Fibroblast of skin of right quadriceps (primary cell): ENCODE measurements around the gene HAO1.
"Not testable (repeated sequence)": the region's sequence is repeated elsewhere in the genome, so short reads cannot be mapped to it uniquely, and the experiment has no call there.

Source experiments
- DNase-seq: peaks from one replicate; pipeline ENCODE4 v3.0.0-alpha.2; 2013

HAO1 gene

DNA sequence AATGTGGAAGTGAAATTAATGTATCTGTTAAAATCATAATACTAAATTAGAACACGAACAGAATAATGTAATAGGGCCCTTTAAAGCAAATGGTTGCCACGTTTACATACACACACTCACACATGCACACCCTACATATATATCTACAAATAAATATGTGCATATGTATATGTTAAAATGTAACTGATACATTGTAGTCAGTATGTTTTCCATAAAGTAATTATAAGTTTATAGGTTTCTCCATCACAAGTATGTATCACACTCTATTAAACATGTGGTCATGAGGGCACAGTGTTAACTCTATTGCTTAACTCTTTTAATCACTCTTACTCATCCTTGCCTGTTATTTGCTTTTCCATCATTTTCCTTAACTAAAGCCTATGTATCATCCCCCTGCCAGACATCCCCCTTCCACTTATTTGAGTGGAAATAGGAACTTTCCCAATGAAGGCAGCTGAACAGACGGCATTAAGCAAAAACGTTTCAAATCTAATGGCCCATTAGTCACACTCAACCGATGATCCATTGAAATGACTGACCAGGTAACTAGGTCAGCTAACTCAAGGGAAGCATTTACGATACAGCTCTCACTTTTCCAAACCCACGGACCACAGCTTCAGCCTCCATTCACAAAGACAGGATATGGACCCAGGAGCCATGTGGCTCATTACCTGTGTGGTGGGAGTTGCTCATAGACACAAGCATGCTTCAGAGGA is 89.3 kb downstream of the HAO1 start:
- peak; percentile 69 for DNase-seq

DNA sequence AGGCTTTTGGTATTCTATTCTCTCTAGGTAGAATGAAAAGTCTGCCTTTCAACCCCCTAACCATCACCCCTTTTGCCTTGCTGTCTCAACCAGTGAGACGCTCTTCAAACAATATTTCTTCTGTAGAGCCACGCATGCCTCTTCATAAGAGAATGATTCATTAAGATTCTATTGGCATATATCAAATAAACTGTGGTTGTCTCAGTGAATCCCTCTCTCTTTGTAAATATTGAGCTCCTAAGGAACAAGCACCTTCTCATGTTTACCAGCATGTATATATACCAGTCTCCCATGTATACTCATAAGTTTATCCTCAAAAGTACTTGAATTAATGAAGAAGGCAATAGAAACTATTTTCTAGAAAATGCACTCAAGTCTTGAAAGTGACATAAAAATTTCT is 90.6 kb downstream of the HAO1 start:
- no peak for DNase-seq

DNA sequence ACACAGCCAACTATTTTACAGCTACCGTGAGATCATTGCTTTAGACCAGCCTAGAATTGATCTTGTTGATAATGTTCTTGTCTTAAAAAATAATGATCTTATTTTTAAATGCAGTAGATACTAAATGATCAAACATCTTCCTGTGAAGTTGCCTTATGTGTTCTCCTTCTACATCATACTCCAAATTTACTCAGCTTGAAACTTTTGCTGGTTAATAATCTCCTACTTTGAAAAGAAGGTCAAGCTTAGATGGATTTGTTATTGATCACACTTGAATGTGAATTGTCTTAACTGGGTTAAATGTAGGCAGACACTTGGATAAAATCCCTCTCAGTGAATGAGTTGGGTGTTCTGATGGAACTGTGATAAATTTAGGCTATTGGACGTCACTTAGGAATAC is 91.9 kb downstream of the HAO1 start:
- DNase-seq, result no peak

DNA sequence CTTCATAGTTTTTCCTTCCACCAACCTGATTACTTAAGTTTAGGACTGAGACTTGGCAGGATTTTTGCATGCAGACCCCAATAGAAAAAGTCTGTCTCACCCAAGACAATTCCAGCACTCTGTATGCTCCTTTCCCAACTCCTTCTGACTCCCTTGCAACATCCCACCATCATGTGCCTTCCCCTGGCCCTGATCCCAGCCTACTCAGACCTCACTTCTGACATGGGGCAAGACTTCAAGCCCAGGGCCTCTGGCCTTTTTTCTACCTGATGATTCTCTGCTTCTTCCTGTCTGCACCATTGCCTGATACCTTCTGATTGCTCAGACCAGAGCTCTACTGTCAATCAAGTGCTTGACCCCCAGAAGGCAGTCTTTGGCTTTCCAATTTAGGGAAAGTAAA is 96.6 kb downstream of the HAO1 start:
- peak; percentile 12 for DNase-seq

DNA sequence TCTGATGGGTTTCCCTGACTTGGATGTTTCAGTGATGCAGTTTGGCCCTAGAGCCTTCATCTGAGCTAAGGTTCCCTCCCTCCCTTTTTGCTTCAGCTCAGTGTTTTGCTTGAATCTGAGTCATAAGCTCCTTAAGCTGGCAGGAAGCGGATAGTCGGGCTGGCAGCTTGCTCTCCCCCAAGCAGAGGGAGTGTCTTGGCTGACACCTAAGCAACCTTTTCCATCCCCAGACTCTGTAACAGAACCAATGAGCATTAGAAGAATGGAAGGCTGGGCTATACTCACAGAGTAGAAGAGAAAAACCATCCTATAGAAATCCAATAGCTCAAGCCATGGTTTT is 98.3 kb downstream of the HAO1 start:
- peak; percentile 83 for DNase-seq

DNA sequence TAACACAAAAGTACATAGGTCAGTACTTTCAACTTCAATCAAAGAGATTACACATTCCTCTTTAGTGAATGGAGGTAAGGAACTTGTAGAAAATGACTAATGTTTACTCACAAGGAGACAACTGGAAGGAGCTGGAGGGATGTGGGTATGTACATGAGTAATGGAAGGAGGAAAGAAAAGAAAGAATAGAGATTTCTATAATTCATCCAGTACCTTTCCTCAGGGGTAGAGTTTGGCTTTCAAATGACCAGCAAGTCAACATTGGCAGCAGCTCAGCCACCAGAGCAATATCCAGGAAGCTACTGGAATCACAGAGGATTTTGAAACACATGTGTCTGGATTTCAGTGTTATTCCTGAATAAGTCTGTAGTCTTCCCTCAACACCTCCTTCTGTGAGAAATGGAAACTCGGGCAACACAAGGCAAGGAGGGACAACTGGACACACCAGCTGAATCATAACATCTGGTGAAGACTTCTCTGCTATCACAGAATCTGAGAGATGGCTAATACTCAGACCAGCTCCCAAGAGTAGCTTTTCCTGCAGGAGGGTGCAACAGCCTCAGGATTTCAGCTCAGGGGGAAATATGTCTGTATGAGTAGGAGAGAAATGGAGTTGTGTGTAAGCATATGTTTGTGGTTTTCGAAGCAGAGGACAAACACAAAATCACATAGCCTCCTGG is 98.8 kb downstream of the HAO1 start:
- DNase-seq, result peak; percentile 69

DNA sequence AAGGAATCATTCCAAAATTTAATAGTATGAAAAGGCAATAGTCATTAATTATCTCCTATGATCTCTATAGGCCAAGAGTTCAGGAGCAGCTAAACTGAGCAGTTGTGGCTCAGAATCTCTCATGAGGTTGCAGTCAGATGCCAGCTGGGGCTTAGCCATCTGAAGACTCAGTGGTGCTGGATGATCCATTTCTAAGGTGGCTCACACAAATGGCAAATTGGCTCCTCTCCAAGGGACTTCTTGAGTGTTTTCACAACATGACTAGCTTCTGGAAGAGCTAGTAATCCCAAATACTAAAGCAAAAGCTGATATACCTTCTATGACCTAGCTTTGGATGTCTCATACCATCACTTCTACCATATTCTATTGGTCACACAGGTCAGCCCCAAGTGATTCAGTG is 104.2 kb downstream of the HAO1 start:
- DNase-seq, result no peak

DNA sequence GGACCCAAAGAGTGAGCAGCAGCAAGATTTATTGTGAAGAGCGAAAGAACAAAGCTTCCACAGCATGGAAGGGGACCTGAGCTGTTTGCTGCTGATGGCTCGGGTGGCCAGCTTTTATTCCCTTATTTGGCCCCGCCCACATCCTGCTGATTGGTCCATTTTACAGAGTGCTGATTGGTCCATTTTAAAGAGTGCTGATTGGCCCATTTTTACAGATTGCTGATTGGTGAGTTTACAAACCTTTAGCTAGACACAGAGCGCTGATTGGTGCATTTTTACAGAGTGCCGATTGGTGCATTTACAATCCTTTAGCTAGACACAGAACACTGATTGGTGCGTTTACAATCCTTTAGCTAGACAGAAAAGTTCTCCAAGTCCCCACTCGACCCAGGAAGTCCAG is 105.8 kb downstream of the HAO1 start:
- DNase-seq, result not testable (repeated sequence)
